SKM-1 (cell line): ENCODE data around the gene PLEKHB2.
A peak's percentile ranks its signal among the peaks of the same experiment; 100 is the strongest.
"Not testable (repeated sequence)": the region's sequence is repeated elsewhere in the genome, so short reads cannot be mapped to it uniquely, and the experiment has no call there.

Source experiments
- DNase-seq: peaks from one replicate; lab custom pipeline; 2025; ENCODE audit not compliant: unreplicated experiment; lab: John Stamatoyannopoulos, UW

PLEKHB2 gene

DNA sequence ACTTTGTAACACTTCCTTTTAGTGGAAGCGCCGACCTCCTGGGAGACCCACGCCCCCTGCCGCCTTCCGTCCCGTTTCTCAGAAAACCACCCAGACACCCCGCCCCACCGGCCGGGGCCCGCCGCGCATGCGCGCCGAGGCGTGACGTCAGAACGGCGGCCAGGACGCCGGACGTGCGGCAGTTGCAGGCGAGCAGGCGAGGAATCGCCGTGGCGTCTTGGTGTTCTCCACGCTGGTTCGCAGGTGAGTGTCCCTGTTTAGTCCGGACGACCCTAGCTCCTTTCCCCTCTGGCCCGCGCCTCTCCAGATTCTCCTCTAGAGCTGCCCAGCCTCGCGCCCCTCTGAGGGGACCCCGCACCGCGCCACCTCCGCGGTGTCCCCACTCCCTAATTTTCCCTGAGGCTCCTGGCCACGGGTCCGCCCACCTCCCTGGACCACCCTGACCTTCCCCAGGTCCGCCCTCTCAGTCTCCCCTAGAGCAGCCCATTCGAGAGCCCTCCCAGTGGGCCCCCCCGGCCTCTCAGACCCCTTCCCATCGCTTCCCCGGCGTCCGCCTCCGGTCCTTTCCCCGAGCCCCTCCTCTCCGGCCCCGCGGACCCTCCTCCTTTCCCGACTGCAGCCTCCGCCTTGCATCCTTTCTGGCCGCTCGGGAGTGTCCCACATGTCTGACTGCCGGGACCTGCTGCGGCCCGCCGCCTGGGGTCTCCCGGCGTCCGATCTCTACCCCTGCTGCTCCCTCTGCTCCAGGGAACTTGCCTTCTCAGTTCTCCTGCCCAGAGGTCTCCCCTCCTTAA is at the start of gene PLEKHB2:
Gene PLEKHB2 (plus strand): TSS at position 181 of the 794 bp plus-strand sequence. CDS start 15,606 bp downstream, outside the sequence.
- peak; percentile 77 for DNase-seq

DNA sequence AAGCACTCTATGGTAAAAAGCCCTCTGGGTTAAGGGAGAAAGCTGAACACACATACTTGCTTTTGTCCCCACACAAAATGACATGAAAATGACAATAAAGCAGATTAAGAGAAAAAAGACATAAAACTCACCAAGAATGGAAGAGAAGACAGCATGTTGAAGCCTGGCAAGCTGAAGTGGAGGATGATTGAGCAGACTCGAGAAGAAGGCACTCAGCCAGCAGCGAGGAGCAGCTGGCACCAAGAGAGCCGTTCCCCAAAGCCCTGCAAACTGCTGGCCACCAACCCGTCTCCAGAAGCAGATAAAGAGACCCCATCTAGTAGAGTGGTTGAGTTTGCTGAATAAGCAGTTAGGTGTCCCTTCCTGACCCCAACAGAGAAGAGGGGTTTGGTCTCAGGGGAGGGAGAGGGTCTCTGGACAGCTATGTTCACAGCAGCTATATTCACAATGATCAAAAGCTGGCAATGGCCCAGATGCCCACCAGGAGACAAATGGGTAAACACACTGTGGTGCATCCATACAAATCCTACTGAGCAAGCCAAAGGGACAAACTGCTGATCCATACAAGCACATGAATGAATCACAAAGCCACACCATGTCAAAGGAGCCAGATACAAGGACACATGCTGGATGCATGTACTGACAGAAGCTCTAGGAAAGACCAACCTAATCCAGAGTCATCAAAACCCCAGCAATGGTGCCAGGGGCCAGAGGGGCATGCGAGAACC is 48.8 kb upstream of the PLEKHB2 start:
- DNase-seq: no peak

DNA sequence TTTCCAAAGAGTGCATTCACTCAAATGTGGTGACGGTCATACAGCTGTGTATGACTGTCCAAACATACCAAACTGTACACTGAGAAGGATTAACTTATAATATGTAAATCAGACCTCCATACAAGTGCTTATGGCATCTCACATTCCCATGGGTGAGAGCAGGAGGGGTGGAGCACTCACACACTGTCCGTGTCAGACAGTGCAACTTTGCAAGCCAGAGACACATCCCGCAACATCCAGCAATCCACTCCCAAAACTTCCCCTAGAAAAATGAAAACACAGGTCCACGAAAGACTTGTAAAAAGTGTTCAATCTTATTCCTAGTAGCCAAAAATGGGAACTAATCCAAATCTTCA is 48.2 kb upstream of the PLEKHB2 start:
- DNase-seq: no peak

DNA sequence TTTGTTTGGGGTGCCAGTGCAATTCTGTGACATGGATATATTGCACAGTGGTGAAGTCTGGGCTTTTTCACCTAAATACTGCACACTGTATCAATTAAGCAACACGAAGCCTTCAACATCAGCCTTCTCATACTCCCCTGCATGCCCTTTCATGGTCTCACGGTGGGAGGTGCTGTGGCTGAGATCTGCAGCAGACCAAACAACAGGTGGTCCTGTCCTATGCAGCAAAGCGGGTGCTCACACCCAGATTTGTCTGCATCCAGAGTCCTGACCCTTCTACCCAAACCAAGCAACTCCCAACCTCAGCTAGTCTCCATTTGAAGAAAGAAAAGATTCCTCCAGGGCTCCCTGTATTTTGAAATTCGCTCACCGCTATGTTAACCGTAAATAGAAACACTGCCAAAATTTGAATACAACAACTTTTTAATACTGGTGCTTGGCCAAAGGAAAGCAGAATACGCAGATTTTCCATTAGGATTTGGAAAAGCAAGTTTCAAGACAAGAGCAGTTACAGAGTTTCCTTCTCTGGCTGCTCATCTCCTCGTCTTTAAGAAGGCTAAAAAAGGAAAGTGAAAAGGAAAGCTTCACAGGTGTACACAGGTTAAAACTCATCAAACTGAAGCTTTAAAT is 46.8 kb upstream of the PLEKHB2 start:
- no peak for DNase-seq

DNA sequence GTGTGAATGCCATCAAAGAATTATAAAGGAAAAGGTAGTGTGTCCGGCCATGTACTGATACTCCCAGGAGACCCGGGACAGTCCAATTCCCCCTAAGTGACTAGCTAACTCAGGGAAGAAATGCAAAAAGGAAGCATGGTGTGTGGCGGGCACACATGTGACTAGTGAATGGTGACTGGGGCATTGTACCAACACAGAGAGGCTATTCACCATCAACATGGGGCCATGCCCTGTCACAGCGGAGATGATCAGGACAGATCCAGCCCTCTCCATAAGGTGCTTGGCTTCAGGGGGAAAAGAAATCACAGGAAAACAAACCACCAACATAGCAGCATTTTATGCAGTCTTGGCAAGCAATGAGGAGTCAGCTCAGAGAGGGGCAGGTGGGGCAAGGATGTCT is 46.2 kb upstream of the PLEKHB2 start:
- no peak for DNase-seq

- DNase-seq: no peak
Measured at GRCh38 chr2:131063501-131064283, 41.4 kb upstream of the PLEKHB2 start.

- DNase-seq: no peak
Measured at GRCh38 chr2:131064589-131065512, 40.3 kb upstream of the PLEKHB2 start.

- no peak for DNase-seq
Measured at GRCh38 chr2:131067465-131068125, 37.5 kb upstream of the PLEKHB2 start.

DNA sequence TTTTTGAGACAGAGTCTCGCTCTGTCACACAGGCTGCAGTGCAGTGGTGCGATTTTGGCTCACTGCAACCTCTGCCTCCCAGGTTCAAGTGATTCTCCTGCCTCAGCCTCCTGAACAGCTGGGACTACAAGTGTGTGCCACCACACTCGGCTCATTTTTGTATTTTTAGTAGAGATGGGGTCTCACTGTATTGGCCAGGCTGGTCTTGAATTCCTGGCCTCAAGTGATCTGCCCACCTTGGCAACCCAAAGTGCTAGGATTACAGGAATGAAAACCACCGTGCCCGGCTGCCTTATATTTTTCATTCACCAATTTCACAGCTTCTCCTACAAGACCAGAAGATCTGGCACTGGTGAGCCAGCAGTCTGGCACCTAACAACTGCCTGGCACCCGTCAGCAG is 37.0 kb upstream of the PLEKHB2 start:
- not testable (repeated sequence) for DNase-seq

GRCh38 chr2:131075578-131075977 is 29.6 kb upstream of the PLEKHB2 start:
- DNase-seq: not testable (repeated sequence)

- no peak for DNase-seq
Measured at GRCh38 chr2:131076707-131077106, 28.4 kb upstream of the PLEKHB2 start.

- no peak for DNase-seq
Measured at GRCh38 chr2:131077182-131077846, 27.8 kb upstream of the PLEKHB2 start.

DNA sequence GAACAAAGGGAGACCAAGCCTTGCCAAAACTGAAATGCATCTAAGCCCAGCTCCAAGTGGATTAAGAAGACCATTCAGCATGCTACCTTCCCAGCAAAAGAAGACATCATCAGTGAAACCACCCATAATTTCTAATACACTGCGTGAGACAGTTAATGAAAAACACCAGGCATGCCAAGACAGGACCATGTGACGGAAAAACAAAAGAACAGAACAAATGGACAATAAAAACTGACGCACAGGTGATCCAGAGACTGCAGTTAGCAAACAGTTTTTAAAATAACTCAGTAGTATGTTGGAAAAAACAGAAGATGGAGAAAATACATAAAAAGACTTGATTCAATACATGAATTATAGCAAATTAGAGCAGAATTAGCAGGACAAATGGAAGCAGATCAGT is 27.2 kb upstream of the PLEKHB2 start:
- DNase-seq: no peak

- not testable (repeated sequence) for DNase-seq
Measured at GRCh38 chr2:131079931-131080330, 25.2 kb upstream of the PLEKHB2 start.

GRCh38 chr2:131081190-131081589 is 23.9 kb upstream of the PLEKHB2 start:
- DNase-seq: no peak

DNA sequence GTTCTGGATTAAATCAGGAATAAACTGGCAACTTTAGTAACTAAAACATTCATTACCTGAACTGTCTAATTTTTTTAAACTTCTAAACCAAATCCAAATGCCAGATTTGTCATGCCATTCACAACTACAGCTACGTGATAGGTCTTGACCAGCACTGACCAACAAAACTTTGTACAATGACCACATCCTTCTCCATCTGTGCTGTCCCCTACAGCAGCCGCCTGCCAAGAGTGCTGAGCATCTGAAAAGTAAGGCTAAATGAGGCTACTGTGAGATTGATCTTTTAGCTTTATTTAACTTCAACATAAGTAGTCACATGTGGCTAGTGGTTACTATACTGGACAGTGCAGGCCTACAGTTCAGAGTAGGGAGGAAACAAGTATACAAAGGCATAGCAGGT is 19.5 kb upstream of the PLEKHB2 start:
- no peak for DNase-seq

GRCh38 chr2:131092458-131093005 is 12.6 kb upstream of the PLEKHB2 start:
- DNase-seq: no peak

DNA sequence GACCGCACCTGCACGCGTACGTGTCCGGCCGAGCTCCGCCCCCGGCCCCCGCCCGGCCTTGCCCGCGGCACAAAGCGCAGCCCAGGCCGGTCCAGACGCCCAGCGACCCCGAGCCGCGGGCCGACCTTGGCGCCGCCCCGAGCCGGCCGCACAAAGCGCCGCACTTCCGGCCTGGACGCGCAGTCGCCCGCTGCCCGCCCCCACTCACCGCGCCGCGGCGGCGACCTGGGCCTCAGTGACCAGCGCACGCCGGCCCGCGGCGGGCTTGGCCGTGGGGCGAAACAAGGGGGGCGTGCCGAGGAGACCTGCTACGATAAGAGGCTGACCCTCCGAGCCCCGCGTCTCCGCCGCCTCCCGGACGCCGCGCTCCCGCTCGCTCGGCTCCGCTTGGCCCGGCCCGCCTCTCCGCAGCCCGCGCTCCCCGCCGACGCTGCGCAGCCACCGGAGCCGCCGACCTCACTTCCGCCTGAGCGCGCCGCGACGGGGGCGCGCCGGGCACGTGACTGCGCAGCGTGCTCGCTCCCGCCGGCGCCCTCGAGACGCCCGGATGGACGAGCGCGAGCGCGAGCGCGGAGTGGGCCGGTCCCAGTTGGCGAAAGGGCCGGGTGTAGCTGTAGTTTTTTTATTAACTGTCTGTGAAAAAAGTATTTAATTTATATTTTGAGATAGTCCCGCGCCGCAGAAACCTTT is 12.0 kb upstream of the PLEKHB2 start, which contains the start of gene FAM168B:
Gene FAM168B (minus strand): TSS at position 455 of the 690 bp plus-strand sequence. CDS start 10,814 bp downstream, outside the sequence.
- DNase-seq: peak; percentile 66
